NCI-H187 treated with DMSO at 0.1 percent for 48 hours (cell line): Measurements from ENCODE around the gene LYVE1.

ENCODE experiments used
- DNase-seq: peaks from one replicate; lab custom pipeline; 2025; lab: John Stamatoyannopoulos, UW

The LYVE1 gene

DNA sequence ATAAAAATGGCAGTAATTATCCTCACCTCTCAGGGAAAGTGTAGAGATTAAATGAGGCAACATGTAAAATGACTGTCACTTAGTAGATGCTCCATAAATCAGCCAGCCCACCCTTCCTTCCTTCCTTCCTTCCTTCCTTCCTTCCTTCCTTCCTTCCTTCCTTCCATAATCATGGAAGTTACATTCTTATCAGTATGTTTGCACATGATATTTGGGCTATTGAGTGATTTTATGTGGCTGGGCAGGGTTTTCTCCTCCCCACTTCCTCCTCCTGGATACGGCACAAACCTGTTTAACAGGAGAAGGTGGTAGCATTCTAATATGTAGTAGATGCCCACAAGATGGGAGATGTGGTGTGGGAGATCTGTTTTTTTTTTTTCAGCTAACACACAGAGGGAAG is 11.9 kb downstream of the LYVE1 start:
- no peak for DNase-seq

DNA sequence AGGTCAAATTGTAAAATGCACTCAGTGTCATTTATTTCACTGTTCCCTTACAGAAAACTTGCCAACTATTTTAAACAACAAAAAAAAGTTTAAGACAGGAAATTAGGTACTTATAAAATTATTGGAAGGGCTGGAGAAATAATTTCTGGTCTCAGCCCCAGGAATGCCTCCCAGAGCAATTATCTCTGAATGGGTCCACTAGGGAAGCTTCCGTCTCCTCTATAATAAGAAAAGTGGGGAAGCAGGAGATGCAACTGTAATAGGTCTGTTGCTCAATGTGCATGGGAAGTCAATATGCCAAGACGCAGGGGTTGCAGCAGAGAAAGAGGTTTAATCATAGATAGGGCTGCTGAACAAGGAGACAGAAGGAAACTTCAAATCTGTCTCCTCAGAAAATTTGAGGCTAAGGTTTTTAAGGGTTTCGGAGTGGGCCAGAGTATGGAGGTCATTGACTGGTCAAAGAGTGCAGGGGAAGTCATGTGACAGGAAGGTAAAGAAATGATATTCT is 16.6 kb downstream of the LYVE1 start:
- no peak for DNase-seq

DNA sequence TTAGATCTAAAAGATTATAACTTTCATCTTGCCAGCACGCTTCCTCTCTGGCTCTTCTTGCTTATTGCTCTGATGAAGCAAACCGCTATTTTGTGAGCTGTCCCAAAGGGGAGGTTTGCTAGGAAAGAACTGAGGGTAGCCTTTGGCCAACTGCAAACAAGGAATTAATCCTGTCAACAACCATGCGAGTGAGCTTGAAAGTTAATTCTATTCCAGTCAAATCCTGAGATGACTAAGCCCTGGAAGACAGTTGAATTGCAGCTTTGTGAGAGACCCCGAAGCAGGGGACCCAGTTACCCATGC is 17.2 kb downstream of the LYVE1 start:
- DNase-seq, result no peak

- no peak for DNase-seq
Measured at GRCh38 chr11:10550503-10551289, 17.8 kb downstream of the LYVE1 start.

DNA sequence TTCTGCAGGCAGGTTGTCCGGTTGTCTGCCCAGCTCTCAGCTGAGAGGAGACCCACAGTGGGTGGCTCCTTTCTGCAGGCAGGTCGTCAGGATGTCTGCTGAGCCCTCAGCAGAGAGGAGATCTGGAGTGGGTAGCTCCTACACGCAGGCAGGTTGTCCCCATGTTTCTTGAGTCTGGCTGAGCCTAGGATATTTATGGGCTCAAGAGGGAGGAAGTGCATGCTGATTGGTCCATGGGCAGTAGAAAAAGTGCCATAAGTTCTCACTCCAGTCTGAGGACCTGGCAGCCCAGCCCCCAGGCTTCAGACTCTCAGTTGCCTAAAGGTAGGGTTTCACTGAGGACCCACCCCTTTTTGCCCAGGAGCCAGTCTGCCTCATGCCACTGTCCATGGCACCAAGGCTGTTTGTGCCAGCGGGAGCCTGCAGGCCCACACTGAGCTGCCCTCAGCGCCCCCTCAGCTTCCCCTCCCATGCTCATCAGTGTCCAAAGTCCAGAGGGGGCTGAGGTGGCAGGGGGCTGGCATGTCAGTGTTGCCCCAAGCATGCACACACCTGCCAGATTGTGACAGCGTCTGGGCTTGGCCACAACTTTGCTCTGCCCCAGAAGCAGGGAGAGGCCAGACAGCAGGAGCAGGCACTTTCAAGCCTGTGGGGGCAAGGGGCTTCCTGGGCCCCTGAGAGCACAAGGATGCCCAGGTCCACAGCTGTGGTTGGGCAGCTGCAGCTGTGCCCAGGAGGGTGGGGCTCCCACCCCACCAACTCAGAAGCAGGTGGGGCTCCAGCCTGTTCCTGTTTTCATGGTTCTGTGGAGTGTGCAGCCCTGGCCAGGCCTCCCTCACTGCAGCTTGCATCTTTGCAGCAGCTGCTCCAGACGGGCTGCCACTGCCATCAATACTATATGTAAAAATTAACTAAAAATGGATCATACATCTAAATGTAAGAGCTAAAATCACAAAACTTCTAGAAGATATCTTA is 23.7 kb downstream of the LYVE1 start:
- DNase-seq, result no peak

DNA sequence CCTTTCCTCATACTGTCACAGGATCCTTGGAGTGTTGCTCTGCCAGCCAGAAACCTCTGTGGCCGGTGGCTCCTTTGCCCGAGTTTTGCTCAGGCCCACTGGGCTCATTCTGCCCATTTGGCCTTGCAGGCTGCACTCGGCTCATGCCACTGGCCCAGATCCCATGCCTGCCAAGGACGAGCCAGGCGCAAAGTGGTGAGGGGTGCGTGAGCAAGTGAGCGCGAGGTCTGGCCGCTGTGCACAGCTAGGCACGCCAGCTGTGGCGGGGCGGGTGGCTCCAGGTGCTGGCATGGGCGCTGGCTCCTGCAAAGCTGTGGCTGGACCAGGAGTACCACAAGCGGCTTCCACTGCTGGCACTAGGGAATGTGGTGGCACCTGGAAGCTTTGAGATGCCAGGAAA is 24.7 kb downstream of the LYVE1 start:
- DNase-seq, result no peak

DNA sequence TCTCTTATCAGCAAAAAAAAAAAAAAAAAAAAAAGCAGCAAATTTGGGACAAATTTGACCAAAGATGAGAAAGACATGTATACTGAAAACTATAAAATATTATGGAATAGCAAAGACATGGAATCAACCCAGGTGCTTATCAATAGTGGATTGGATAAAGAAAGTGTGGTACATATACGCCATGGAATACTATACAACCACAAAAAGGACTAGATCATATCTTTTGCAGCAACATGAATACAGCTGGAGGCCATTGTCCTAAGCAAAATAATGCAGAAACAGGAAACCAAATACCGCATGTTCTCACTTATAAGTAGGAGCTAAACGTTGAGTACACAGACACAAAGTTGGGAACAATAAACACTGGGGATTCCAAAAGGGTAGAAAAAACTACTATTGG is 25.7 kb downstream of the LYVE1 start:
- no peak for DNase-seq

DNA sequence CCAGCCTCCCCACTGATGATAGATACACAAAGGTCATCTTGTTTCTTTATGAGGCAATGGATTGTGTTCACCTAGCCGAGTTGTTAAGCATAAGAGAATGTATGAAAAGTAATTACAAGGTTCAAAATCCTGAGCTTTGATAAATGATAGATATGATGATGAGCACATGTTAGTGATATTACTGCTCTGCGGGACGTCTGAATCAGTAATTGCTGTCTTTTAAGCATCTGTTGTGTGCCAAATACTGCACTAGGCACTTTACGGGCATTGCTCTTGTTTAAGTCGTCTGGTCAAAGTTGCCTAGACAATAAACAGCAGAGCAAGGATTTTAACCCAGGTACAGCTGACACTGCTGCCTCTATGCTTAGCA is 26.9 kb downstream of the LYVE1 start:
- DNase-seq, result no peak

DNA sequence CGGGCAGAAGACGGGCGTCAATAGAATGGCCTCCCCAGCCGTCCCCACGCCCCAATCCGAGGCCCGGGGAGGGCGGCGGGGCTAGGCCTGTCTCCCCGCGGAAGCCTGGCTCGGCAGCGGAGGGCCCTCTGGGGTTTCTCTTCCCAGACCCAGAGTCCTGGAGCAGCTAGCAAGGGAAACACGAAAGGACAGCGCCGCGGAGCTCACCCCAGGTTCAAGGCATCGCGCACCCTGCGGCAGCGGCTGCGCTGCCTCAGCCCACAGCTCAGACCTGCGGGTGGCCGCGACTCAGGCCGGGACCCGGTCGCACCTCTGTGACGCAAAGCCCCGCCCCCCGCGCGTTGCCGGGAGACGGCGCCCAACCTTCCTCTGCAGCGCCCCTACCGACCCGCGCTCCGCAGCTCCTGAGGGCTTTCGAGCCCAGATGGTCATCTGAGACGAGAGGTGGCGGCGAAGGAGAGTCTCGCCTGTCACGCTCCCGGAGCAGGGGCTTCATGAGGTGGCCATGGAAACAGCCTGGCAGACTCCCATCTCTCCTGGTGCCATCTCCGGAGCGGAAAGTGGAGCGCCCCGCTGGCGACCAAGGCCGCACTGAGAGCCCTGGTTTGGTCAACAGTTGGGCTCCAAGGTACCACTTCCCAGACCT is 27.4 kb downstream of the LYVE1 start, which contains the start of gene RNF141:
Gene RNF141, minus strand, starts transcription at position 273 of the 646 bp plus-strand sequence. CDS start 7,029 bp downstream, outside the sequence.
- DNase-seq, result peak; percentile 88

DNA sequence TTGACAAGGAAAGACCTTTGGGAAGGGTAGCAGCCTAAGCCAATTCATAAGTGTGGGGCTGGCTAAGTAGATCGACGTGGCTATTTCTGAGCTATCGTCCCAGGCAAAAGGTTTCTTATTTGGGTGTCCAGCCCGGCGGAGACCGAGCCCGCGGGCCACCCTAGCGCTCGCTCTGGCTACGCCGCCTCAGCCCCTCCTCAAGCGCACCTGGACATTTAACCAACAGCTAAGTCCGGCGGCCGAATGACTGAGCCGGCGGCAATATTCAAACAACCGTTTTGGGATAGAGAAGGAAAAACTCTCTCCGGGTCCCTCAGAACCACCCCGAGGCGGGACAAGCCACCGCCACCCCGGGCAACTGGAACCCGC is 27.9 kb downstream of the LYVE1 start:
- no peak for DNase-seq

DNA sequence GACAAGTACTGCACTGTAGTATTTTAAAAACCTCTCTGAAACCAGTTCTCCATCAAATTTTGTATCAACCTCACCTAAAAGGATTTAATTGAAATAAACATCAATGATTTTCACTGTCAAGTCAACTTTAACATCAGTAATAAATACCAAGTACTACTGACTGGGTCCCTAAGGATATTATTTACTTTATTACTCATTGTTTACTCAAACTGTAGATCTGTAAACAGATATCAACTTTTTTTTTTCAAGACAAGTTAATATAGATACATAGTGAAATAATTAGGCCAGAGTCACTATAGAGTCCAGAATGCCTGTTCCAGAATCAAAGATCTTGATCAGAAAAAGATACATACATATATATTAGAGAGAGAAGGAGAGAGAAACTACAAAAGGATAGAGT is 29.1 kb downstream of the LYVE1 start:
- DNase-seq, result no peak

- no peak for DNase-seq
Measured at GRCh38 chr11:10538924-10539323, 29.5 kb downstream of the LYVE1 start.

GRCh38 chr11:10537600-10537999 is 30.9 kb downstream of the LYVE1 start:
- DNase-seq, result no peak

DNA sequence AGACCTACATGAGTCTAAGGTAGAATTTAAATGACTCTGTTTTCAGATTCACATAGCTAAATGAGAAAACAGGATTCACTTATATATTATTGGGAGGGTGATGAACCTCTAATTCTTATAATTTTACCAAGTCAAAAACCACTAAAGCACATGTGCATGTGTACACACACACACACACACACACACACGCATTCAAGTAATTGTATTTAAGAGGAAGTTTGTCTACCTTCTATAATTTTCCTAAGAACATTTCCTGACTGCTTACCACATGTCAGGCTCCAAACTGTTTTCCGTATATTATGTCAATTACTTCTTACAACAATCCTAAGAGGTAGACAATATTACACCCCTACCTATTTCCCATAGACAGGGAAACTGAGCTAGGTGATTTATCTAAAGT is 34.1 kb downstream of the LYVE1 start:
- no peak for DNase-seq

DNA sequence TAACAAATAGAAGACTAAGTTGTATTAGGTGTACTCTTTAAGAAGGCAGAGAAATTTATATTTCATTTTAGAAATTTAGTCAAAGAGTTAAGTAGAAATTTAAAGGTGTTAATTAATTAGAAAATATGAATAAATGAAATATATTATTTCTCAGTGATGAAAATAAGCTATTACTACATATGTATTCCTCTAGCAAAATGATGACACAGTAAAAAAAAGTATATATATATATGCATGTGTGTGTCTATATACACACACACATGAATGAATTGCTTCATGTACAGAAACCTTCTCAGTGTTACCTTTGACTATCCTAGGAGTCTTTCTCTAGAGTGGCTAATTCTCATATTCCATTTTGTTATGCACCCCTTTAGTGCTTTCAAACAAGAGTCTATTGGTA is 35.1 kb downstream of the LYVE1 start:
- DNase-seq, result no peak

GRCh38 chr11:10532526-10532925 is 35.9 kb downstream of the LYVE1 start:
- DNase-seq, result no peak

DNA sequence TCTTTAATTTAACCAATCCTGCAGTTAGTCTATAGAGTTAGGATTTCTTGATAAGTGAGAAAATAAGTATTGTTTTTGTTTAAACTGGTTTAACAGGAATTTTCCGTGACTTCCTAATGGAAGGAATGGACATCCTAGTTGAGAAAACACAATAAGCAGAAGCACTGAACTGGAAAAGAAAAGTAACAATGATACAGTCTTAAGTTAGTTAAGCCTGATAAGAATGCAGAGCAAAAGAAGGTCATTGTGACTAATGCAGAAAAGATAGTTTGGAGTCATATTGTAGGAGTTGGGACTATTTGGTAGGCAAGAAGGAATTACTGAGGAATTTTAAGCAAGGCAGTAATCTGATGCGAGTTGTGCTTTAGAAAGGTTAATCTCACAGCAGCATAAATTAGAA is 39.2 kb downstream of the LYVE1 start:
- DNase-seq, result no peak

DNA sequence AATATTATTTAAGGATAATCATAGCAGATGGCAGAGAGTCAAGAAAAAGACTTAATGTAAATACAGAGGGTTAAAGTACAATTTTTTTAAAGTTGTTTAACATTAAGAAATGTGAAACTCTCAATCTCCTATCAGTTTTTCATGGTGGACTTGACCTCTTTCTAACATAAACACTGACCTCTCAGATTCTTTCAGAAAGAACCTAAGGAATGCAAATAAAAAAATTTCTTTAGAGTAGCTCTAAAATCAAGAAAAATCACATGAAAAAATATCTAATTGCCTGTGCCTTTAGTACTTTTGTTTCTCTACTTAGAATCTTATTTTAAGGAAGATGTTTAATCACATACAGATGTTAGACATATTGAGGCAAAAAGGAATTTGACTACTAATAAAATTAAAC is 40.3 kb downstream of the LYVE1 start:
- no peak for DNase-seq

DNA sequence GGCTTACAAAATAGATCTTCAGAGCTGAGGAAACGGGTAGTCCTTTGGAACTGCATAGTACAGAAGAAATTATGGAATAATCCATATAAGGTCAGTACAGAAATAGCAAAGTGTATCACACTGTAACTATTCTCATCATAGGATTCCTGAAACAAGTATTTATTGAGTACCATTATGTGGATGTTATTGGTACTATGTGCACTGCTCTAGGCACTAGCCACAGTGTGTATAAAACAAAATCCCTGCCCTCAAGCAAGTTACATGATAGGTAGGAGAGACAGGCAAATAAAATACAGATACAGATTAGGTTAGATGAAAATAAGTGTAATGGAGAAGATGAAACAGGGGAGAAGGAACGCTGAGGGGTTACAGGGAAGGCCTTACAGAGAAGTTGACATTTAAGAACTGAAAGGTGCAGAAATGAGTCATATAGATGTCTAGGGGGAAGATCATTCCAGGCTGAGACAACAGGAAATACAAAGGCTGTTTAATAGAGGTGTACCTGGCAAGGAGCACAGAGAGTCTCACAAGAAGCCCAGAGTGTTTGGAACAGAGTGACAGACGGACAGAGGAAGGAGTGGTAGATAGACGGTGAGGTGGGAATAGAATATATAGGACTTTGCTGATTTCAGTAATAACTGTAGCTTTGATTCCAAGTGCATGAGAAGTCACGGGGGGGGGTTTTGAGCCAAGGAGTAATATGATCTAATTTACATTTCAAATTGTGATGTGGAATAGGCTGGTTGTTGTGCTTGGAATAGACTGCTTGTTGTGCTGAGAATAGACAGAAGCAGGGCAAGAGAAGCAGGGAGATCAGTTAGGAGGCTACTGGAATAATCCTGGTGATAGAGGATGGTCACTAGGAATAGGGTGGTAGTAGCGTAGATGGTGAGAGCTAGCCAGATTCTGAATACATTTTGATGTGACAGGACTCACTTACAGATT is 41.2 kb downstream of the LYVE1 start:
- DNase-seq, result no peak

DNA sequence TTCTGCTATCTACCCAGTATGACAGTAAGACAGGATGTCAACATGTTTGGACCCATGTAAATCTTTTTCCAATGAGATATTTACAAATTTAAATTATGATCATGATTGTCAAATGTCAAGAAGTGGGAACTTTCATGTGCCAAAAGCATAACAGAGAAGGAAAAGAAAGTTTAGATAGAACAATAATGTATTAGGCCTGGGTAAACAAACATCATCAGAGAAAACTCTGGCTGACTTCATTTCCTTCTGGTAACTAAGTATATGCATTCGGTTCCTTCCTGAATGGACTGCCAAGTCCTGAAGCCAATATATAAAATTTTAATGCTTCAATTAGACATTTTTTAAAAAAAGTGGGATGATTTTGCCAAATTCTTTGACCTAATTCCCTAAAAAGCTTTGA is 44.0 kb downstream of the LYVE1 start:
- DNase-seq, result no peak

DNA sequence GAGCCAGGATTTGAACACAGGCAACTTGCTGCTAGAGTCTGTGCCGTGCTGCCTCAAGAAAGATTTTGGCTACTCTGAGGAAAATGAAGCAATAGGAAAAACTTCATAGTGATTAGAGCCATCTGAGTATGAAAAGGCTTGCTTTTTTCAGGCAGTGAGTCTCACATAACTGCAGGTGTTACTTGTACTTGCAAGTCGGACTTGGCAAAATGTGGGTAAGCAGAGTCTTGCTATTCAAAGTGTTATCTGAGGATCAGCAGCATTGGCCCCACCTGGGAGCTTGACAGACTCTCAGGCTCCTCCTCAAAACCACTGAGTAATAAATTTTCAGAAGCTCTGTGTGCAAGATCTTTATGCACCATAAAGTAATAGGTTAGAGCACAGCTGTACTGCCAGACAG is 45.5 kb downstream of the LYVE1 start:
- DNase-seq, result no peak

DNA sequence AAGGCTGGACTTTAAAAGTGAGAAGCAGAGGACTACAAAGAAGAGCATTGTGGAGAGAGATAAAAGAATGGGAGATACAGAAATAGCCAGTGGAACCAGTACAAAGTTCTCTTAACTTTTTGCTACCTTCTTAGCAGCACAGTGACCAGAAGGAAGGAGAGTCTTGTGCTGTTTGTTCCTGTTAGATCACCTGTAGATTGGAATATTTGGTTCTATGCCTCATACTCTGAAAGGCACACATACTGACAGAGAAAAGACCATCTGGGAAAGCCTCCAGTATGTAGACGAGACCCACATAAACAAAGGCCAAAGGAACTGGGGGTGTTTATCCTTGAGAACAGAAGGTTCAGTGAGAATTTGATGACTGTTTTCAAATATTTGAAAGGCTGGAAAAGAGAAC is 46.2 kb downstream of the LYVE1 start:
- no peak for DNase-seq
